Spleen (tissue), 7 donors: Measurements from ENCODE around the gene PXDN.

Experiments used
- CTCF ChIP-seq, 11 experiments: fragments of 200-600 bp in 7 of 11; fragments of 450-650 bp in 4 of 11; sonication (generic) in 4 of 11; IDR thresholded peaks in 8 of 11; conservative IDR thresholded peaks in 3 of 11; 1 replicate in 7 of 11; 2 replicates in 4 of 11; pipeline versions ENCODE4 v1.4.0 to v1.8.0; 2016 to 2021; ENCODE audit warnings: antibody characterized with exemption in 11 of 11, inconsistent platforms in 4 of 11, mild to moderate bottlenecking in 1 of 11
- POLR2A ChIP-seq, 3 donors: fragments of 450-650 bp; IDR thresholded peaks; one replicate each; pipeline ENCODE4 v1.5.1; 2017; ENCODE audit warnings: antibody characterized with exemption in 3 of 3, mild to moderate bottlenecking in 1 of 3
- POLR2AphosphoS5 ChIP-seq, 3 donors: sonication (generic); formaldehyde crosslinking; IDR thresholded peaks; one replicate each; pipeline ENCODE4 v1.5.1; 2017; ENCODE audit warnings: antibody characterized with exemption in 3 of 3
- donor health status: DM: no; HTN: no; CAD: no; lungs with moderate emphysema.
- donor health status: DM: no; HTN: no; CAD: no.
- donor health status: DM: no; HTN: no; CAD: no.

DNA sequence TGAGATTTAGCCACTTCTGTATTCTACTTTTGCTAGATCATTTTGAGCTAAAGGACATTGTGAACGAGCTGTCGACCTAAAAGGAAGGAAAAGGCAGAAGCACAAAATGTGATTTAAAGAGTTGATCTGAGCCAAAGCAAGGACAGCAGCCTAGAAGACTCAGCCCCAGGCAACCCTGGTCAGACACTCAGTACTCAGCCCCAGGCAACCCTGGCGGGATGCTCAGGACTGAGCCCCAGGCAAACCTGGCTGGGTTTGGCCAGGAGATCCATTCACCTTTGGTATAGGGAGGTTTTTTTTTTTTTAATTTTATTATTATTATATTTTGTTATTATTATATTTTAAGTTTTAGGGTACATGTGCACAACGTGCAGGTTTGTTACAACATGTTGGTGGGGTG lies 34.3 kb upstream of the PXDN start:
- no peak for TF ChIP-seq POLR2AphosphoS5 (IDR thresholded peaks at IDR 0.05)
- no peak for TF ChIP-seq POLR2A (IDR thresholded peaks at IDR 0.05)
- TF ChIP-seq CTCF (IDR thresholded peaks at IDR 0.05 in 8 of 11, conservative IDR thresholded peaks at IDR 0.05 in 3 of 11), result no peak
